NT2/D1 (cell line): Measurements from ENCODE around the gene PRKN.

Source experiments
- YY1 ChIP-seq: IDR thresholded peaks from 2 replicates; pipeline ENCODE4 v1.6.1; 2011; ENCODE audit not compliant: insufficient read length, insufficient read depth
- ZNF274 ChIP-seq: IDR thresholded peaks from 2 replicates; pipeline ENCODE4 v1.6.1; 2011; ENCODE audit warnings: mild to moderate bottlenecking, low read depth, low read length

DNA sequence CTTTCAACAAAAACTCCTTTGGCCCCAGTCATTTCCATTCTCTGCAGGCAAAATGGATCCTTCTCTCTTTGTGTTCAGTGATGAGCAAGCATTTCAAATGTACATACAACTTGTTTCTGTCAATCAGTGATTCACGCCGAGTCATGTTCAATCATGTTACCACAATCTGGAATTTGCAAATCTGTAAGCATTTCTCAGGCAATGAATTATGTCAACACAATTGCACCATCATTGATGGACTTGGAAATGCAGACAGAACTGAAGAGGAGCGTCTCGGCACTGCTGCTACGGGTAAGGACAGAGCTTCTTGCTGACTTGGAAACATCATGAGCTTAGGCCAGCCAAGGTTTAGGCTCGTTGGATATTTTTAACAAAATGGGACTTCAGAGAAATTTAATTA is 1320.9 kb downstream of the PRKN start:
- TF ChIP-seq ZNF274 (no peak), YY1 (no peak)
